ENCODE measurements around the gene C19orf53. TPM values are rescaled to one million over a fixed set of nuclear protein-coding genes. Genes with fewer than 3 reads are reported as not detected.

Gene C19orf53
- total and polyA plus RNA-seq, 2 of the 13 experiments (the other 11 are each of a cell fraction or from before 2014, with no cell fraction given) = 129 to 130 TPM

- peak; percentile 93 for TF ChIP-seq ZNF274 (CRISPR knock-in tag; IDR thresholded peaks at IDR 0.05)
- peak; percentile 99 for TF ChIP-seq TBP (CRISPR knock-in tag; IDR thresholded peaks at IDR 0.05)
- no peak for TF ChIP-seq TEF (CRISPR knock-in tag; IDR thresholded peaks at IDR 0.05)
- TF ChIP-seq RORA (CRISPR knock-in tag; IDR thresholded peaks at IDR 0.05) = no peak
- TF ChIP-seq CENPX (CRISPR knock-in tag; IDR thresholded peaks at IDR 0.05) = no peak
- TF ChIP-seq ZNF709 (CRISPR knock-in tag; IDR thresholded peaks at IDR 0.05) = no peak
- no peak; the same call in 1 of the 2 replicates for TF ChIP-seq ZNF770 (CRISPR knock-in tag; IDR thresholded peaks at IDR 0.05)
- TF ChIP-seq ETV6 (CRISPR knock-in tag; conservative IDR thresholded peaks at IDR 0.05) = peak; percentile 60; the same call in 1 of the 2 replicates
- no peak for TF ChIP-seq NCOR1 (IDR thresholded peaks at IDR 0.05; ENCODE audit: borderline replicate concordance, low read length)
- no peak; the same call in 1 of the 2 replicates for TF ChIP-seq SNAPC2 (CRISPR knock-in tag; IDR thresholded peaks at IDR 0.05)
- no peak for TF ChIP-seq ZNF7 (CRISPR knock-in tag; IDR thresholded peaks at IDR 0.05)
- no peak for TF ChIP-seq NFIB (CRISPR knock-in tag; IDR thresholded peaks at IDR 0.05; ENCODE audit: borderline replicate concordance)
- TF ChIP-seq NRL (CRISPR knock-in tag; IDR thresholded peaks at IDR 0.05; ENCODE audit: borderline replicate concordance) = peak; percentile 79
- peak; percentile 54; the same call in 1 of the 2 replicates for TF ChIP-seq SIN3A (IDR thresholded peaks at IDR 0.05; ENCODE audit: borderline replicate concordance, low read depth, low read length)
- TF ChIP-seq GATAD2A (CRISPR knock-in tag; IDR thresholded peaks at IDR 0.05) = peak; percentile 58
- no peak for TF ChIP-seq GRHL1 (CRISPR knock-in tag; conservative IDR thresholded peaks at IDR 0.05)
- TF ChIP-seq HNRNPL (IDR thresholded peaks at IDR 0.05; ENCODE audit: low read depth, low read length) = 0 out of 2 replicates have a peak, but pooled peaks have one; percentile 42
- TF ChIP-seq ZNF276 (CRISPR knock-in tag; IDR thresholded peaks at IDR 0.05; ENCODE audit: low read depth) = peak; percentile 86
- peak; percentile 69 for TF ChIP-seq FOXO1 (CRISPR knock-in tag; IDR thresholded peaks at IDR 0.05)
- TF ChIP-seq GTF3A (CRISPR knock-in tag; conservative IDR thresholded peaks at IDR 0.05) = peak; percentile 88; the same call in 1 of the 2 replicates
- peak; percentile 97 for TF ChIP-seq KAT8 (CRISPR knock-in tag; IDR thresholded peaks at IDR 0.05)
These were observed at the start of gene C19orf53 (continued) for GRCh38 chr19:13774217-13775191.

All from HepG2 (cell line).